Esophagus mucosa (tissue), 1 donor: ENCODE results near the gene C1QL1. TPM values are rescaled to one million over a fixed set of nuclear protein-coding genes. Genes with fewer than 3 reads are reported as not detected.

ENCODE experiments used
- ATAC-seq: fragments of 200-7000 bp; cut with Tn5 transposase; one replicate; pipeline ENCODE4 v1.9.1; 2020
- total RNA-seq: library from RNA; stranded (reverse); gene quantifications from one replicate; pipeline ENCODE4 v1.2.4, GENCODE V29; 2023
- donor health status: DM: yes; HTN: yes; CAD: no.

The C1QL1 gene
- total RNA-seq: 0.12 TPM

GRCh38 chr17:44968225-44969143 lies at the start of gene C1QL1:
Gene C1QL1 (minus strand): TSS chr17:44968303. CDS start chr17:44968048, 255 bp downstream.
- peak; percentile 93 for ATAC-seq

GRCh38 chr17:45016823-45017222 lies 48.7 kb upstream of the C1QL1 start:
- ATAC-seq: peak; percentile 30

- ATAC-seq: no peak
Observed at GRCh38 chr17:45016237-45016636, 48.1 kb upstream of the C1QL1 start.

- no peak for ATAC-seq
Observed at GRCh38 chr17:45013021-45013997, 45.2 kb upstream of the C1QL1 start.

- ATAC-seq: no peak
Observed at GRCh38 chr17:45011767-45012166, 43.7 kb upstream of the C1QL1 start.

GRCh38 chr17:45009676-45010467 lies 41.8 kb upstream of the C1QL1 start:
- ATAC-seq: no peak

GRCh38 chr17:45008216-45008615 lies 40.1 kb upstream of the C1QL1 start:
- ATAC-seq: no peak

- ATAC-seq: no peak
Observed at GRCh38 chr17:45006927-45007461, 38.9 kb upstream of the C1QL1 start.

GRCh38 chr17:45005700-45006099 lies 37.6 kb upstream of the C1QL1 start:
- ATAC-seq: no peak

- no peak for ATAC-seq
Observed at GRCh38 chr17:45004388-45004787, 36.3 kb upstream of the C1QL1 start.

GRCh38 chr17:45003877-45004276 lies 35.8 kb upstream of the C1QL1 start:
- ATAC-seq: no peak

GRCh38 chr17:45001310-45001709 lies 33.2 kb upstream of the C1QL1 start:
- ATAC-seq: no peak

GRCh38 chr17:44999433-44999832 lies 31.3 kb upstream of the C1QL1 start:
- ATAC-seq: no peak

GRCh38 chr17:44998646-44999045 lies 30.5 kb upstream of the C1QL1 start:
- no peak for ATAC-seq

- peak; percentile 28 for ATAC-seq
Observed at GRCh38 chr17:44997733-44998520, 29.8 kb upstream of the C1QL1 start.

GRCh38 chr17:44996304-44996703 lies 28.2 kb upstream of the C1QL1 start:
- ATAC-seq: no peak

- no peak for ATAC-seq
Observed at GRCh38 chr17:44995436-44996001, 27.4 kb upstream of the C1QL1 start.

GRCh38 chr17:44992242-44992939 lies 24.3 kb upstream of the C1QL1 start:
- ATAC-seq: no peak

GRCh38 chr17:44990994-44991393 lies 22.9 kb upstream of the C1QL1 start:
- no peak for ATAC-seq

GRCh38 chr17:44989552-44990138 lies 21.5 kb upstream of the C1QL1 start:
- ATAC-seq: no peak
